CD4-positive, alpha-beta T cell (primary cell): ENCODE measurements around the gene CCDC102A. TPM values are rescaled to one million over a fixed set of nuclear protein-coding genes. Genes with fewer than 3 reads are reported as not detected.

Experiments
- ATAC-seq: fragments of 200-7000 bp; cut with Tn5 transposase; one replicate; pipeline ENCODE4 v1.10.0; 2022; ENCODE audit warnings: mild to moderate bottlenecking; ENCODE audit not compliant: poor library complexity
- CTCF ChIA-PET: fragments of 350-600 bp; sonication (Branson Sonifier 250); formaldehyde crosslinking; loops from one replicate; lab custom pipeline; 2021; ENCODE audit warnings: antibody characterized with exemption, inconsistent platforms; lab: Charles Lee
- POLR2A ChIA-PET: fragments of 350-600 bp; sonication (Branson Sonifier 250); formaldehyde crosslinking; loops from one replicate; lab custom pipeline; 2021; ENCODE audit warnings: antibody characterized with exemption, inconsistent platforms; lab: Charles Lee
- DNase-seq, 14 experiments: peaks; one replicate each; pipeline ENCODE4 v3.0.0-alpha.2; 2013 to 2020; ENCODE audit warnings: mixed read lengths in 2 of 14
- H3K27ac ChIP-seq, 2 donors: one replicate each; pipeline versions ENCODE4 v1.5.1 to v1.7.0; 2013; ENCODE audit warnings: low read length in 2 of 2, low read depth in 1 of 2, mild to moderate bottlenecking in 1 of 2
- H3K27me3 ChIP-seq, 2 experiments: 1 replicate in 1 of 2; 2 replicates in 1 of 2; pipeline versions ENCODE4 v1.6.1 to v1.7.0; 2013; ENCODE audit warnings: low read length in 2 of 2, control low read depth in 1 of 2, mild to moderate bottlenecking in 1 of 2, moderate library complexity in 1 of 2; ENCODE audit not compliant: insufficient read depth in 2 of 2, control insufficient read depth in 1 of 2
- H3K36me3 ChIP-seq: one replicate; pipeline ENCODE4 v1.6.1; 2013; ENCODE audit warnings: low read length, control low read depth; ENCODE audit not compliant: insufficient read depth
- H3K4me1 ChIP-seq: one replicate; pipeline ENCODE4 v1.6.1; 2013; ENCODE audit warnings: low read length, control low read depth; ENCODE audit not compliant: insufficient read depth
- H3K4me3 ChIP-seq: one replicate; pipeline ENCODE4 v1.5.1; 2013; ENCODE audit warnings: mild to moderate bottlenecking, low read length, moderate library complexity
- H3K9me3 ChIP-seq, 2 experiments: 1 replicate in 1 of 2; 2 replicates in 1 of 2; pipeline versions ENCODE4 v1.6.1 to v1.7.0; 2013; ENCODE audit warnings: low read length in 2 of 2, mild to moderate bottlenecking in 2 of 2, control low read depth in 1 of 2, moderate library complexity in 1 of 2; ENCODE audit not compliant: control insufficient read depth in 1 of 2, insufficient read depth in 1 of 2
- H3K27ac Mint-ChIP-seq: one replicate; pipeline ENCODE4 v1.8.0; 2020; ENCODE audit warnings: mixed read lengths
- H3K27me3 Mint-ChIP-seq: one replicate; pipeline ENCODE4 v1.8.0; 2021; ENCODE audit warnings: mixed read lengths
- H3K36me3 Mint-ChIP-seq: one replicate; pipeline ENCODE4 v1.8.0; 2021; ENCODE audit warnings: low read depth, mixed read lengths
- H3K4me1 Mint-ChIP-seq: one replicate; pipeline ENCODE4 v1.8.0; 2021; ENCODE audit warnings: low read depth, mixed read lengths
- H3K4me3 Mint-ChIP-seq: one replicate; pipeline ENCODE4 v1.8.0; 2020; ENCODE audit warnings: mild to moderate bottlenecking, mixed read lengths
- H3K9me3 Mint-ChIP-seq: one replicate; pipeline ENCODE4 v1.8.0; 2020; ENCODE audit warnings: mixed read lengths
- CTCF ChIP-seq: fragments of 200-600 bp; IDR thresholded peaks from one replicate; pipeline ENCODE4 v1.8.0; 2022; ENCODE audit warnings: antibody characterized with exemption, mild to moderate bottlenecking
- intact Hi-C, 2 experiments: fragments of 100-400 bp; cut with DNase I in 1 of 2; cut with micrococcal nuclease in 1 of 2; formaldehyde crosslinking; loops; one replicate each; pipeline versions ENCODE4 v1.15.1 to v1.9.0; 2023 to 2025; cut with DNase I, micrococcal nuclease
- total RNA-seq, 174 experiments: library from RNA in 2 of 174; stranded (reverse) in 2 of 174; gene quantifications; one replicate each; pipeline ENCODE4 v1.2.3 and lab custom pipeline; 2021 to 2026

The CCDC102A gene
- total RNA-seq, 2 experiments from 2014 or later, result 2.0 TPM

- no peak for TF ChIP-seq CTCF
- H3K27me3 Mint-ChIP-seq, result no peaks in the 10 kb centered on the region
Measured at GRCh38 chr16:57514371-57514770, 22.0 kb downstream of the CCDC102A start.

GRCh38 chr16:57513371-57514102 is 22.8 kb downstream of the CCDC102A start:
- Histone ChIP-seq H3K27ac (no peak overlapping the region), H3K36me3 (peaks cover 19% of the 10 kb centered on the region), H3K27me3 (no peaks in the 10 kb centered on the region), H3K4me3 (no peak overlapping the region), H3K4me1 (no peaks in the 10 kb centered on the region), H3K9me3 (no peaks in the 10 kb centered on the region)
- no peaks in the 10 kb centered on the region for H3K4me1 Mint-ChIP-seq
- H3K36me3 Mint-ChIP-seq, result peaks cover 22% of the 10 kb centered on the region
- no peaks in the 10 kb centered on the region for H3K9me3 Mint-ChIP-seq
- H3K4me3 Mint-ChIP-seq, result no peak overlapping the region
- intact Hi-C loops, result no loop called here
- no peak for DNase-seq
- no peak overlapping the region for H3K27ac Mint-ChIP-seq
- ChIA-PET CTCF (no interaction called here), POLR2A (no interaction called here)
- no peak for ATAC-seq
- TF ChIP-seq CTCF, result no peak
- no peaks in the 10 kb centered on the region for H3K27me3 Mint-ChIP-seq

More at GRCh38 chr16:57514371-57514770, 22.0 kb downstream of the CCDC102A start:
- POLR2A ChIA-PET, result no interaction called here
- Histone ChIP-seq H3K27me3 (no peaks in the 10 kb centered on the region), H3K4me1 (no peaks in the 10 kb centered on the region), H3K36me3 (peaks cover 24% of the 10 kb centered on the region), H3K9me3 (no peaks in the 10 kb centered on the region), H3K27ac (no peak overlapping the region), H3K4me3 (no peak overlapping the region)
- ATAC-seq, result no peak
- no peak for DNase-seq
- intact Hi-C loops, result no loop called here
- Mint-ChIP-seq H3K9me3 (no peaks in the 10 kb centered on the region), H3K36me3 (peaks cover 26% of the 10 kb centered on the region), H3K27ac (no peak overlapping the region), H3K4me3 (no peak overlapping the region), H3K4me1 (no peaks in the 10 kb centered on the region)
- CTCF ChIA-PET, result no interaction called here

GRCh38 chr16:57512296-57513001 is 23.9 kb downstream of the CCDC102A start:
- TF ChIP-seq CTCF, result no peak
- H3K4me3 Mint-ChIP-seq, result no peak overlapping the region
- Histone ChIP-seq H3K4me1 (no peaks in the 10 kb centered on the region), H3K27me3 (no peaks in the 10 kb centered on the region), H3K27ac (no peak overlapping the region), H3K9me3 (no peaks in the 10 kb centered on the region), H3K4me3 (no peak overlapping the region), H3K36me3 (peaks cover 8% of the 10 kb centered on the region)
- DNase-seq (no peak), ATAC-seq (no peak)
- intact Hi-C loops, result no loop called here
- no peaks in the 10 kb centered on the region for H3K27me3 Mint-ChIP-seq
- no peaks in the 10 kb centered on the region for H3K9me3 Mint-ChIP-seq
- ChIA-PET POLR2A (no interaction called here), CTCF (interaction anchor here (1.3 kb wide), 1 partner anchor 7 kb away, joined by 4 read pairs; no protein-coding TSS in a partner anchor)
- H3K36me3 Mint-ChIP-seq, result peaks cover 22% of the 10 kb centered on the region
- no peak overlapping the region for H3K27ac Mint-ChIP-seq
- H3K4me1 Mint-ChIP-seq, result no peaks in the 10 kb centered on the region
